NCI-H345 treated with DMSO at 0.1 percent for 48 hours (cell line): ENCODE data around the gene GARRE1.

Source experiments
- DNase-seq: peaks from one replicate; lab custom pipeline; 2025; ENCODE audit not compliant: unreplicated experiment; lab: John Stamatoyannopoulos, UW

GARRE1 gene

DNA sequence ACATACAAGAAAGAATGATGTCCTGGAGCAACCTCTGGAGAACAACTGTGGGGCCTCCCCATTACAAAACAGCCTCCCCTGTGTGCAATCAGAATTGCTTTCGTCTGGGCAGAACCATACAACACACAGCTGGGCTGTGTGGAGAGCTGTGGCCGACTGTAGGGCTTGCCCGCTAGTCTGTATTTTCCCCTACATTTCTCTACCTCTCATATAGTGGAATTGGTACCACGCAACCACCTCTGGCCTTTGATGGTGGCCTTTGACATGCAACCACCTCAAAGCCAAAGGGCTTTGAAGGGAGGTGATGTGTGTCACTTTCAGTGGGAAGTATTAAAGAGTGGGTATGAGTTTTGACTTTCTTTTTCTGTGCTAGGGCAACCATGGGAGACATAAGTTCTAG lies 34.0 kb downstream of the GARRE1 start:
- DNase-seq, result no peak

DNA sequence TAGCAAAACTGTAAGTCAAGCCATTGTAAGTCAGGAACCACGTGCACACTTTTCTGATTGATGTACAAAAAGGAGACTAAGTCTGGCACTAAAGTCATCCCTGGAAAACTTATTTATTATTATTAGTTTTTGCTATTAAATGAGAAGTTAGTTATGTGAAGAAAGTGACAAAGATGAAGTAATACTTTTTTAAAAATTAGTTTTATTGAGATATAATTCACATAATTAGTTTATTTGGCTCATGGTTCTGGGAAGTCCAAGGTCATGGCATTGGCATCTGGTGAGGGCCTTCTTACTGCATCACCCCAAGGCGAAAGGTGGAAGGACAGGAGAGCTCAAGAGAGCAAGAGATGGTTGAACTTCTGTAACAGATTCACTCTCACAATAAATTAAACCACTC lies 36.9 kb downstream of the GARRE1 start:
- no peak for DNase-seq

GRCh38 chr19:34295103-34295502 lies 40.7 kb downstream of the GARRE1 start:
- no peak for DNase-seq

DNA sequence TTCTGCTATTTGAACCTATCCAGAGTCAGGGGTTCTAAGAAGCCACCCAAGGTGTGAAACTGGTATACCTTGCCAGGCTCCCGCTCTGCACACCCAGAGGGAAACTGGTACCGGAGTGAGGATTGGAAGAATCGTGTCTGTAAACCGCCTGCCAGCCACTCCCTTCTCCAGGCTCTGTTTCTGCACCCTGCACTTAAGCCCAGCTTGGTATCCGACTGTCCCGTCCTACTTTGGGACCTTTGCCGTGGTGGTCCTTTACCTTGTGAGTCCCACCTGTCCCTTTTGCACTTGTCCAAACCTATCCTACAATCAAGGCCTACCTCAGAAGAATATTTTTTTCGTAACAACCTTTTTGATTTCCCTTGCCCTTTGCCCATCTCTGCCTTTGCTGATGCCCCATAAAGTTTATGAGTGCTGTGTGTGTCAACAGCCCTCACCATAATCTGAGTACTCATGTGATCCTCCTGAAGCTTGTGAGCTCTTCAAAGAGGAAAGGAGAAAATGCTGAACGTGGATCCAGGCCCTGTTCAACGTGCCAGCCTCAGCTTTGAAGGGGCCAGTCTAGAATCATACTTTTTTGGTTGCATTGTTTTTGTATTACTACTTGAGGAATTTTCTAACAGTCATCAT lies 44.7 kb downstream of the GARRE1 start:
- DNase-seq, result no peak

GRCh38 chr19:34299576-34299975 lies 45.2 kb downstream of the GARRE1 start:
- DNase-seq, result no peak

- DNase-seq, result no peak
Measured at GRCh38 chr19:34300380-34300779, 46.0 kb downstream of the GARRE1 start.

GRCh38 chr19:34300962-34301361 lies 46.6 kb downstream of the GARRE1 start:
- DNase-seq, result no peak
